ENCODE results near the gene CIDEB. TPM values are rescaled to one million over a fixed set of nuclear protein-coding genes. Genes with fewer than 3 reads are reported as not detected.

The CIDEB gene
- total RNA-seq, 1 experiment from 2014 or later = 0.22 TPM

GRCh38 chr14:24310646-24311604 is 3.1 kb upstream of the CIDEB start, which contains the start of gene LTB4R:
TSS of gene LTB4R (plus strand) at chr14:24311502. CDS start at chr14:24315652, 4,150 bp downstream.
- Histone ChIP-seq H3K4me1 (ENCODE audit: control insufficient read depth in 1 of 2, insufficient read depth in 2 of 2, low read length in 2 of 2) (peaks cover 7 to 18% of the 10 kb centered on the region in 2 experiments), H3K9me2 (ENCODE audit: insufficient read depth) (no peaks in the 10 kb centered on the region), H3K9ac (ENCODE audit: low read length) (no peak within 1 kb of the TSS), H3K27me3 (ENCODE audit: insufficient read depth, low read length) (no peaks in the 10 kb centered on the region), H3K79me2 (ENCODE audit: insufficient read depth, low read length) (no peaks in the 10 kb centered on the region), H4K20me1 (ENCODE audit: insufficient read depth) (no peaks in the 10 kb centered on the region), H3K27ac (ENCODE audit: low read depth, low read length) (no peak within 1 kb of the TSS), H3K36me3 (ENCODE audit: control insufficient read depth in 1 of 2, insufficient read depth in 2 of 2, low read length in 2 of 2) (peaks cover 5 to 10% of the 10 kb centered on the region in 2 experiments; a peak in 3 of 4 replicates), H3K4me3 (replicated peaks in 1 of 2; ENCODE audit: low read depth in 1 of 2, low read length in 2 of 2) (no peak within 1 kb of the TSS), H3K9me3 (ENCODE audit: control insufficient read depth in 1 of 2, insufficient read depth in 1 of 2, low read depth in 1 of 2, low read length in 2 of 2) (no peaks in the 10 kb centered on the region), H2AFZ (ENCODE audit: low read depth, low read length, poor library complexity, severe bottlenecking) (no peak within 1 kb of the TSS), H3K4me2 (ENCODE audit: low read length) (no peak within 1 kb of the TSS)
- no peak for ATAC-seq
- RAD21 ChIA-PET (ENCODE audit: low non-redundant PET in 1 of 2, low total read pairs in 2 of 2, uncharacterized antibody in 2 of 2, unreplicated experiment in 2 of 2) = no interaction called here
- CTCF ChIA-PET = no interaction called here
- intact Hi-C loops (cut with micrococcal nuclease) = no loop called here
- TF ChIP-seq CEBPB (IDR thresholded peaks at IDR 0.05; ENCODE audit: low read depth) = no peak
- no peak for TF ChIP-seq EZH2phosphoT487 (IDR thresholded peaks at IDR 0.05; ENCODE audit: borderline replicate concordance)
- no peak for TF ChIP-seq ELF1 (IDR thresholded peaks at IDR 0.05; ENCODE audit: borderline replicate concordance, low read depth)
- no peak for TF ChIP-seq POLR2A (IDR thresholded peaks at IDR 0.05; ENCODE audit: borderline replicate concordance, extremely low read depth, insufficient read depth, insufficient read length)
- no peak for TF ChIP-seq CTCF (IDR thresholded peaks at IDR 0.05 in 2 of 3, conservative IDR thresholded peaks at IDR 0.05 in 1 of 3; ENCODE audit: borderline replicate concordance in 1 of 3, insufficient read depth in 1 of 3, low read depth in 2 of 3, low read length in 2 of 3)
- TF ChIP-seq SP1 (IDR thresholded peaks at IDR 0.05; ENCODE audit: low read depth) = no peak
- TF ChIP-seq SIN3A (IDR thresholded peaks at IDR 0.05; ENCODE audit: low read depth) = no peak
- TF ChIP-seq, protein P1, sequence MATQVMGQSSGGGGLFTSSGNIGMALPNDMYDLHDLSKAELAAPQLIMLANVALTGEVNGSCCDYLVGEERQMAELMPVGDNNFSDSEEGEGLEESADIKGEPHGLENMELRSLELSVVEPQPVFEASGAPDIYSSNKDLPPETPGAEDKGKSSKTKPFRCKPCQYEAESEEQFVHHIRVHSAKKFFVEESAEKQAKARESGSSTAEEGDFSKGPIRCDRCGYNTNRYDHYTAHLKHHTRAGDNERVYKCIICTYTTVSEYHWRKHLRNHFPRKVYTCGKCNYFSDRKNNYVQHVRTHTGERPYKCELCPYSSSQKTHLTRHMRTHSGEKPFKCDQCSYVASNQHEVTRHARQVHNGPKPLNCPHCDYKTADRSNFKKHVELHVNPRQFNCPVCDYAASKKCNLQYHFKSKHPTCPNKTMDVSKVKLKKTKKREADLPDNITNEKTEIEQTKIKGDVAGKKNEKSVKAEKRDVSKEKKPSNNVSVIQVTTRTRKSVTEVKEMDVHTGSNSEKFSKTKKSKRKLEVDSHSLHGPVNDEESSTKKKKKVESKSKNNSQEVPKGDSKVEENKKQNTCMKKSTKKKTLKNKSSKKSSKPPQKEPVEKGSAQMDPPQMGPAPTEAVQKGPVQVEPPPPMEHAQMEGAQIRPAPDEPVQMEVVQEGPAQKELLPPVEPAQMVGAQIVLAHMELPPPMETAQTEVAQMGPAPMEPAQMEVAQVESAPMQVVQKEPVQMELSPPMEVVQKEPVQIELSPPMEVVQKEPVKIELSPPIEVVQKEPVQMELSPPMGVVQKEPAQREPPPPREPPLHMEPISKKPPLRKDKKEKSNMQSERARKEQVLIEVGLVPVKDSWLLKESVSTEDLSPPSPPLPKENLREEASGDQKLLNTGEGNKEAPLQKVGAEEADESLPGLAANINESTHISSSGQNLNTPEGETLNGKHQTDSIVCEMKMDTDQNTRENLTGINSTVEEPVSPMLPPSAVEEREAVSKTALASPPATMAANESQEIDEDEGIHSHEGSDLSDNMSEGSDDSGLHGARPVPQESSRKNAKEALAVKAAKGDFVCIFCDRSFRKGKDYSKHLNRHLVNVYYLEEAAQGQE (IDR thresholded peaks at IDR 0.05; ENCODE audit: low read depth) = no peak
- TF ChIP-seq EGR1 (IDR thresholded peaks at IDR 0.05; ENCODE audit: low read depth) = no peak
- no peak for TF ChIP-seq ATF3 (IDR thresholded peaks at IDR 0.05)
- no peak for TF ChIP-seq SRF (IDR thresholded peaks at IDR 0.05; ENCODE audit: low read depth)
- TF ChIP-seq POLR2AphosphoS5 (IDR thresholded peaks at IDR 0.05; ENCODE audit: low read depth, low read length) = no peak
- no peak for TF ChIP-seq ZFX (IDR thresholded peaks at IDR 0.05)
- TF ChIP-seq RAD21 (IDR thresholded peaks at IDR 0.05; ENCODE audit: low read depth) = no peak
- no peak for TF ChIP-seq YY1 (IDR thresholded peaks at IDR 0.05; ENCODE audit: extremely low read depth, insufficient replicate concordance, low read depth, low read length)
- TF ChIP-seq ZNF274 (IDR thresholded peaks at IDR 0.05; ENCODE audit: low read depth, low read length) = no peak
- no peak for TF ChIP-seq FOSL1 (IDR thresholded peaks at IDR 0.05; ENCODE audit: low read depth)
- TF ChIP-seq MAX (IDR thresholded peaks at IDR 0.05) = no peak
- DNase-seq (ENCODE audit: low read depth, low spot score) = no peak
- POLR2A ChIA-PET = no interaction called here
- no TSS peak for BruUV-seq (replicated peaks)

All from HCT116 (cell line).